OCI-LY3 (cell line): Measurements from ENCODE around the gene NUDT12.

Experiments
- H2AFZ ChIP-seq: fragments of 200-600, 300-600 bp; shearing (Covaris generic); 2 replicates; pipeline ENCODE4 v1.6.0; 2014; ENCODE audit warnings: antibody characterized with exemption, low read depth, low read length
- H3K27ac ChIP-seq: fragments of 200-600, 300-600 bp; sonication (generic); 2 replicates; pipeline ENCODE4 v1.5.1; 2014; ENCODE audit warnings: mild to moderate bottlenecking, low read length, moderate library complexity, mixed read lengths
- H3K27me3 ChIP-seq: fragments of 200-600, 300-600 bp; sonication (generic); 2 replicates; pipeline ENCODE4 v1.6.1; 2014; ENCODE audit warnings: low read depth, low read length, mixed read lengths
- H3K36me3 ChIP-seq: fragments of 200-600, 300-600 bp; sonication (generic); replicated peaks from 2 replicates; pipeline ENCODE3; 2014; ENCODE audit warnings: low read depth, low read length, mixed read lengths
- H3K4me1 ChIP-seq: fragments of 300-600, 200-600 bp; sonication (generic); 2 replicates; pipeline ENCODE4 v1.6.1; 2014; ENCODE audit warnings: low read length, mixed read lengths
- H3K4me2 ChIP-seq: fragments of 200-600, 300-600 bp; sonication (generic); 2 replicates; pipeline ENCODE4 v1.6.1; 2014; ENCODE audit warnings: low read length, mixed read lengths
- H3K4me3 ChIP-seq: fragments of 300-600, 200-600 bp; sonication (generic); 2 replicates; pipeline ENCODE4 v1.5.1; 2014; ENCODE audit warnings: antibody characterized with exemption, mild to moderate bottlenecking, low read length, moderate library complexity
- H3K79me2 ChIP-seq: fragments of 300-600, 200-600 bp; shearing (Covaris generic); 2 replicates; pipeline ENCODE4 v1.6.1; 2014; ENCODE audit warnings: mild to moderate bottlenecking, low read length, mixed read lengths
- H3K9ac ChIP-seq: fragments of 300-600, 200-600 bp; shearing (Covaris generic); 2 replicates; pipeline ENCODE4 v1.6.0; 2014; ENCODE audit warnings: mild to moderate bottlenecking, low read length, moderate library complexity
- H3K9me3 ChIP-seq: fragments of 200-600, 300-600 bp; shearing (Covaris generic); 2 replicates; pipeline ENCODE4 v1.6.1; 2014; ENCODE audit warnings: low read length, mixed read lengths; ENCODE audit not compliant: insufficient read depth
- H4K20me1 ChIP-seq: fragments of 200-600, 300-600 bp; sonication (generic); 2 replicates; pipeline ENCODE4 v1.6.1; 2016; ENCODE audit warnings: low read length, mixed read lengths; ENCODE audit not compliant: insufficient read depth
- CTCF ChIP-seq: fragments of 200-600, 300-600 bp; sonication (generic); IDR thresholded peaks from 2 replicates; pipeline ENCODE4 v1.5.1; 2014; ENCODE audit warnings: antibody characterized with exemption, low read length, low read depth
- EZH2phosphoT487 ChIP-seq: fragments of 200-600 bp; shearing (Covaris generic); IDR thresholded peaks from 2 replicates; pipeline ENCODE4 v1.6.1; 2018; ENCODE audit warnings: antibody characterized with exemption, mixed run types, low read depth

The NUDT12 gene

GRCh38 chr5:103522586-103522985 lies 40.0 kb downstream of the NUDT12 start:
- Histone ChIP-seq H3K27ac (no peak overlapping the region), H3K79me2 (no peaks in the 10 kb centered on the region)
- no peak for TF ChIP-seq CTCF
- TF ChIP-seq EZH2phosphoT487, result no peak

GRCh38 chr5:103519550-103519949 lies 43.0 kb downstream of the NUDT12 start:
- TF ChIP-seq CTCF (no peak), EZH2phosphoT487 (no peak)
- H3K27me3 ChIP-seq, result no peaks in the 10 kb centered on the region
- no peaks in the 10 kb centered on the region for H3K4me1 ChIP-seq
- no peak overlapping the region for H2AFZ ChIP-seq
- H3K9ac ChIP-seq, result no peak overlapping the region
- H3K36me3 ChIP-seq, result no peaks in the 10 kb centered on the region
- H3K4me2 ChIP-seq, result no peak overlapping the region
- no peaks in the 10 kb centered on the region for H3K79me2 ChIP-seq
- H4K20me1 ChIP-seq, result no peaks in the 10 kb centered on the region
- H3K27ac ChIP-seq, result no peak overlapping the region
- H3K9me3 ChIP-seq, result no peaks in the 10 kb centered on the region
- no peak overlapping the region for H3K4me3 ChIP-seq

More at GRCh38 chr5:103522586-103522985, 40.0 kb downstream of the NUDT12 start:
- Histone ChIP-seq H4K20me1 (no peaks in the 10 kb centered on the region), H2AFZ (no peak overlapping the region), H3K9ac (no peak overlapping the region), H3K4me3 (no peak overlapping the region), H3K4me2 (no peak overlapping the region), H3K36me3 (no peaks in the 10 kb centered on the region), H3K27me3 (no peaks in the 10 kb centered on the region), H3K4me1 (no peaks in the 10 kb centered on the region), H3K9me3 (no peaks in the 10 kb centered on the region)

GRCh38 chr5:103514371-103514770 lies 48.2 kb downstream of the NUDT12 start:
- H3K79me2 ChIP-seq, result no peaks in the 10 kb centered on the region
- H3K9me3 ChIP-seq, result no peaks in the 10 kb centered on the region
- no peak overlapping the region for H2AFZ ChIP-seq
- no peaks in the 10 kb centered on the region for H3K4me1 ChIP-seq
- no peak overlapping the region for H3K9ac ChIP-seq
- no peaks in the 10 kb centered on the region for H3K27me3 ChIP-seq
- no peak overlapping the region for H3K4me3 ChIP-seq
- H3K27ac ChIP-seq, result no peak overlapping the region
- H3K36me3 ChIP-seq, result no peaks in the 10 kb centered on the region
- TF ChIP-seq EZH2phosphoT487 (no peak), CTCF (no peak)
- no peak overlapping the region for H3K4me2 ChIP-seq
- H4K20me1 ChIP-seq, result no peaks in the 10 kb centered on the region

- TF ChIP-seq EZH2phosphoT487 (no peak), CTCF (no peak)
- H3K4me3 ChIP-seq, result no peak overlapping the region
- H3K9me3 ChIP-seq, result no peaks in the 10 kb centered on the region
- H2AFZ ChIP-seq, result no peak overlapping the region
- H4K20me1 ChIP-seq, result no peaks in the 10 kb centered on the region
- H3K4me1 ChIP-seq, result no peaks in the 10 kb centered on the region
- no peaks in the 10 kb centered on the region for H3K36me3 ChIP-seq
- no peak overlapping the region for H3K4me2 ChIP-seq
- no peaks in the 10 kb centered on the region for H3K79me2 ChIP-seq
- H3K27ac ChIP-seq, result no peak overlapping the region
- H3K27me3 ChIP-seq, result no peaks in the 10 kb centered on the region
- H3K9ac ChIP-seq, result no peak overlapping the region
Observed at GRCh38 chr5:103513701-103514100, 48.9 kb downstream of the NUDT12 start.
